NOMO-1 treated with dmso at 0.1 percent for 144 hours (cell line): ENCODE results near the gene ARSG.
"Not testable (repeated sequence)": the region's sequence is repeated elsewhere in the genome, so short reads cannot be mapped to it uniquely, and the experiment has no call there.

Experiments
- DNase-seq: peaks from one replicate; lab custom pipeline; 2025; ENCODE audit not compliant: unreplicated experiment; lab: John Stamatoyannopoulos, UW

Gene ARSG

DNA sequence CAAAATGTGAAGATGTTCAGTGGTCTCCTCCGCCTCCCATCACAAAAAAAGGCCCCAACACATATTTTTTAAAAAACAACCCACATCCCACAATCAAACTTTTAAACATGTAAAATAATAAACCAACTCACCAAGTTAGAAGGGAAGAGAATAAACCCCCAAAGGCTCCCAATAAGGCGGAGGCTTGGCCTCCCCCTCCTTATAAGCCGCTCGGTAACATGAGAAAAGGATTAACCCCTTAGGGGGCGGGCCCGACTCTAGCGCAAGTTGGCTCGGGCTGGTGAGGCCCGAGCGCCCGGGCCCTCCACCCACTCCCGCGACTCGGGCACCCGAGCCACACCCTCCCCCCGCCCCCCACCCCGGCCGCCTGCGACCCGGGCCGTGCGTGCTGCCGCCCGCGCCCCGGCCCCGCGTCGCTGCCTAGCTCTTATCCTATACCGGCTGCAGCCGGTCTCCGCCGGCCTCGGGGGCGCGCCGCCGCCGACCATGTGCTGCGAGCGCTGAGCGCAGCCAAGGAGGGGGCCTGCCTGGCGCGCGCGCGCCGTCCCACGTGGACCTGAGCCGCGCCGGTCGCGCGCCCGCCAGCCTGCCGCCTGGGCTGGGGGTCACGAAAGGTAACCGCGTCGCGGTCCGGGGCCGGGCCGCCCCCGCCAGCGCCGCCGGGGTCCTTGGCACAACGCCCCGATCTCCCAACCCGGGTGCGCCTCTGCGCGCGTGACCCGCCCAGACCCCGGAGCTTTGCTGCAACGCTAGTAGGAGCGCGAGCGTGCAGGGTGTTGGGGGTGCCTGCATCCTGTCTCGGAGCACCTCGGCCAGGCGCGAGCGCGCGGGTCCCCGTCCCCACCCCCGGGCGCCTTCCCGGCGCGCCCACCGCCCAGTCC, at the start of gene ARSG, which contains the start of gene SLC16A6:
ARSG (plus strand) TSS at position 541 of the 881 bp plus-strand sequence. CDS start 15,999 bp downstream, outside the sequence.
SLC16A6 (minus strand) TSS at position 173 of the 881 bp plus-strand sequence. CDS start 12,807 bp downstream, outside the sequence.
- DNase-seq, result peak; percentile 47

DNA sequence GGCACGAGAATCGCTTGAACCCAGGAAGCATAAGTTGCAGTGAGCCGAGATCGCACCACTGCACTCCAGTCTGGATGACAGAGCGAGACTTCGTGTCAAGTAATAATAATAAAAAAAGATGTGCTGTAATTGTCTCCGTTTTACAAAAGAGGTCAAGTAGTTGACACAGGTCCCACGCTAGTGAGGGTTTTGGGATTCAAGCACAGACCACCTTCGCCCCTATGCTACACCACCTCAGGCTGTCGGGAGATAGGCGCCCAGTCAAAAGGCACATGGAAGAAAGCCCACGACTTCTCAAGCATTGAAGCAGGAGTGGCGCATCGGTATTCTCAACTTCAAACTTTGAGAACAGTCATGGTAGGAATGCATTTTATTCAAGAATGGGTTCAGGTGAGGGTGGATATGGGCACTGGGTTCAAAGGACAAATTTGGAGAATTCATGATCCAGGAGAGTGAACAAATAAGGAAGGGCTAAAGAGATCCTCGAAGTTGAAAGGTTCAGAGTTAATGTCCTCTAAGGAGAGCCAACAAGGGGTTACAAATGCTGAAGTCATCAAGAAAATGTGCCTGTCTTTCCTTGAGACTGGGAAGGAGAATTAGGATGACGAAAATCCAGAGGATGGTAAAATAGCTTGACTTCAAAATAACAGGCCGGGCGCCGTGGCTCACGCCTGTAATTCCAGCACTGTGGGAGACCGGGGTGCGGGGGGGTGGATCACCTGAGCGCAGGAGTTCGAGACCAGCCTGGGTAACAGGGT, 44.8 kb upstream of the ARSG start:
- no peak for DNase-seq

DNA sequence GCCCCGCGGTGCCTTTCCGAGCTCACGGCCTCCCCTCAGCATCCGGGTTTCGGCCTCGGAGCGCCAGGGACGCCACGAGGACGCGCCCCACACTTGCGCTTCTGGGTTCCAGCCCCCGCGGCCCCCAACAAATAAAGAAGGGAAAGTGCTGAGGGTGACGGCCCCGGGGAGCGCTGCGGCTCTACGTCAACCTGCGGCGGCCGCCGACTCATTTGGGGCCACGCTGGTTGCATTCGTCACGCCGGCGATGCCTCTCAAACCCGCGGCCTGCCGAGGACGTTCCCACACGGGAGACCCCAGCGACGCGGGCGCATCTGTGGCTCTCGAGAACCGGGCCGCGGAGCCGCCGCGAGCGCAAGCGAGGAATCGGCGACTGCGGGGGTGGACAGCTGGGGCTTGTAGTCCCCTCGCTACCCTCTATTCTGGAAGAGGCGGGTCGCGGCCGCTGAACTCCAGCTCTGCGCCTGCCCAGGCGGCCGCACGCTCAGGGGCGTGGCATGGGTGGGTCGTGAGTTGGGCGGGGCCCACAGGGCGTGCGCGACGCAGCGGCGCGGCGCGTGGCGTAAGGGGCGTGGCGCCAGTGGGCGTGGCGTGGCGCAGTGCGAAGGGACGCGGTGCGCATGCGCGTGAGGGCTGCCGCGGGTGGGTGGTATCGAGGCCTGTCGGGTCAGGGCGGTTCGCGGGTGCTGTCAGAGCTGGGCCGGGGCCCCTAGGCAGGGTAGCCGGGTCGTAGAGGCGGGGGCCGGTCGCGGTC, 43.7 kb upstream of the ARSG start, which contains the start of gene AMZ2:
AMZ2 (plus strand) TSS at position 599 of the 754 bp plus-strand sequence. CDS start 2,145 bp downstream, outside the sequence.
- peak; percentile 79 for DNase-seq

DNA sequence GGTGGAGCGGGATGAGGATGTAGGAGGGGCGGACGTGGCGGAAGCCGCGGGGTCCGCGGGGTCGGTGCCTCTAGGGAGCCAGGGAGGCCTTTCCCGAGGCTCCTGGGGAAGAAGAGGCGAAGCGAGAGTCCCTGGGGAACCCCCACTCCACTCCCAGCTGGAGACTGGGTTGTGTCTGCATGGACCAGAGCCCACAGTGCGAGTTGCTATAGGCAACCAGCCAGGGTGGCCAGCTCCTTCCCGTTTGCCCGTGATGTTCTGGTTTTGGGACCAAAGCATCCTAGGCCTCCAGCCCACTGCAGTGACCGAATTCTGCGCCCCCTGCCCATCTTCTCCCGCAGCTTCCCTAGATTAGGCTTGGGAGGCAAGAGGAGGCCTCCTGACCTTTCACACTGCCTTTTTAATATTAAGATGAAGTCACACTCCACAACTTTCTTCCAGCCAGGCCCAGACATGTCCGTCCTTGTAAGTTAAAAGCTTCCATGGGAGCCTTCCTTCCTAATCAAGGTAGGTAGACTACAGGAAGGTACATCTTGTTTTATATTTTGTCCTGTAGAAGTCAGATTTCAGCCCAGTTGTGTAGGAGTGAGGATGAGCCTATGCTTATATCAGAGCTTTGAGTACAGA, 43.0 kb upstream of the ARSG start:
- DNase-seq, result no peak

DNA sequence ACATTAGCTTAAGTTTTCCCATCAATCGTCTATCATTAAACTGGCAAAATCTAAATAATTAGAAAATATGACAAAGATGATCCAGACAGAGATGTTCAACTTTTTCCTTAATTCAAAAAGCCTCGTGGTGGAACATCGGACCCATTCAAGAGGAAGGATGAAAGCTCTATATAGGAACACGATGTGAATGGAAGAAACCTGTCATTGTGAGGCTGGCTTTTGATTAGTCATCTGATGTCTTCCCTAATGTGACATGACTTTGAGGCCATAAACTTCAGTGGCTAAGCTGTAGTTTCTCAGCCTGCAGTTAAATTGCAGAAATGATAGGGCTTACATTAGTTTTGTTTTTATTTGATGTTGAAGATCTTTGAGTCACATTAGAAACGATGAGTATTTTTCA, 42.4 kb upstream of the ARSG start:
- no peak for DNase-seq

DNA sequence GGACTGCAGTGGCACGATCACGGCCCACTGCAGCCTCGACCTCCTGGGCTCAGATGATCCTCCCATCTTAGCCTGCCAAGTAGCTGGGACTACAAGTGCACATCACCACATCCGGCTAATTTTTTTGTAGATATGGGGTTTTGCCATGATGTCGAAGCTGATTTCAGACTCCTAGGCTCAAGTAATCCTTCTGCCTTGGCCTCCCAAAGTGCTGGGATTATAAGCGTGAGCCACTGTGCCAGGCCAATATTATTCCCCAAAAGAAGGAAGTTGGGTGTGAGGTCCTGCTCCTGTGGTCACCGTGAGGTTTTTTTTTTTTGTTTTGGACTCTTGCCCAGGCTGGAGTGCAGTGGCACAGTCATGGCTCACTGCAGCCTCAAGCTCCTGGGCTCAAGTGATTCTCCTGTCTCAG, 41.9 kb upstream of the ARSG start:
- DNase-seq, result no peak

DNA sequence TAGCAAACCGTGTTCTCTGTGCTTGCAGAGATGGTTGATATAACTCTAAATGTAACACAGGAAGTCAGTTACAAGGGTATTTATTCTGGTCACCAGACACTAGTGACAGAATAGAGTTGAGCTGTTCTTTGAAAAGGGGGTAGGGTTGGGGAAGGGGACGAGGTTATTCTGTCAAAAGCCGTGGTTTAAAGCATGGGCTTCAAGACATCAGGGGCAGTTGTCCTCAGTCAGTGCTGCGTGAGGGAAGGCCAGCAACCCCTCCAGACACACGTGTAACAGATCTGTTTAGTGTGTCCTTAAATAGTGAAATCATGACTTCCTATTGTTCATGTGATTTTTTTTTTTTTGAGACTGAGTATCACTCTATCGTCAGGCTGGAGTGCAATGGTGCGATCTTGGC, 37.9 kb upstream of the ARSG start:
- not testable (repeated sequence) for DNase-seq

DNA sequence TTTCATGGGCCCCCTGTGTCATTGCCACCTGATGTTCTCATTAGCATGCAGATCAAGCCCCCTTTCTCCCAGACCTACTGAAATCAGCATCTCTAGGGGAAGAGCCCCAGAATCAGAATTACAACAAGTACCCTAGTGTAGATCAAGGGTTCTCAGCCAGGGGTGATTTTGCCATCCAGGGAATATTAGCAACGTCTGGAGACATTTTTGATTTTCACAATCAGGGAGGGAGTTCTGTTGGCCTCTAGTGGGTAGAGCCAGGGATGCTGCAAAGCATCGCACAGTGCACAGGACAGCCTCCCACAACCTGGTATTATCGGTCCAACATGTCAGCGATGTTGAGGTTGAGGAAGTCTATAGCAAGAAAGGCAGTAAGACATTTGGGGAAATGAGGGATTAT, 36.1 kb upstream of the ARSG start:
- DNase-seq, result peak; percentile 30

DNA sequence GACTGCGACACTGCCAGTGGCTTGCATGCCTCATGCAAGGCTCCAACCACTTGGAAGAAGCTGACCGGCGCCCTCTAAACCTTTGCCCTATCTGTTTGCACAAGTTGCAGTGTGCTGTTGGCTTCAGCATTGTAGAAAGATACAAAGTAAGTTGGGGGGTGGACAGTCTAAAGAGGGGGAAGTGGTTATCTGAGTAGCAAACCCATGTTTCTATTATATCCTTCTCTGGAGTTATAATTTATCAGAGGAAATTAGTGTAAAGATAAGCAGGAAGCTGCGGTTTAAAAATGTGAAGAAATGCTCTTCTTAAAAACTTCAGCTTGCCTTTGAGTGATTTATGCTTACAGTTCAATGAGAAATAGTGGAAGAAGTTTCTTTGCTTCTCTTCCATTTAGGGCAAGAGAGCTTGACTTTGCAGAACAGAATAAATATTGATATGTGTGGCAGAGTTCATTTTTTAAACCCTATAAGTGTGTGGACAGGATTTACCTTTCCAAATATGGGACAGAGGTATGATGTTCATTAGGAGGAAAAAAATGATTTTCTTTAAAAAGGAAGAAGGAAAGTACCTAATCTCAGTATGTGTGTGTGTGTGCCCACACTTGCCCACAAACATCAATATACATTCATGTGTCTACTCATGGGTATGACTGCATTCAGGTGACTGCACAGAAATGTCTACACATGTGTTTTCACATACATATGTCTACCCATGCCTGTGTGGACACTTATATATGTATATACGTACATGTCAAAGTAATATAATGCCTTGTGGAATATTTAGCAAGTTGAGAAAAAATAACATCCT, 35.4 kb upstream of the ARSG start:
- DNase-seq, result peak; percentile 82

DNA sequence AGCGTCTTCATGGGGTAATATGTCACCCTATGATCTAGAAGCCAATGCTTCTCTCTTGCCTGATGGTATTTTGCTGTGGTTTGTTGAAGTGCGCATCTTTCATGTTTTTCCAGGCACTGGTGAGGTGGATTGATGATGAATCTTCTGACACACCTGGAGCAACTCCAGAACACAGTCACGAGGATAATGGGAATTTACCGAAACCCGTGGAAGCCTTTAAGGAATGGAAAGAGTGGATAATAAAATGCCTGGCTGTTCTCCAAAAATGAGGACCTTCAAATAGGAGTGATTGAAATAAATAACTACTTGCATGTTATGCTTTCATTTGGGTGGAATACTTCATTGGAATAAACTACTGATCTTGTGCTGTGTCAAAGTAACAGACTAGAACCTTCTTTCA, 34.6 kb upstream of the ARSG start:
- DNase-seq, result not testable (repeated sequence)

DNA sequence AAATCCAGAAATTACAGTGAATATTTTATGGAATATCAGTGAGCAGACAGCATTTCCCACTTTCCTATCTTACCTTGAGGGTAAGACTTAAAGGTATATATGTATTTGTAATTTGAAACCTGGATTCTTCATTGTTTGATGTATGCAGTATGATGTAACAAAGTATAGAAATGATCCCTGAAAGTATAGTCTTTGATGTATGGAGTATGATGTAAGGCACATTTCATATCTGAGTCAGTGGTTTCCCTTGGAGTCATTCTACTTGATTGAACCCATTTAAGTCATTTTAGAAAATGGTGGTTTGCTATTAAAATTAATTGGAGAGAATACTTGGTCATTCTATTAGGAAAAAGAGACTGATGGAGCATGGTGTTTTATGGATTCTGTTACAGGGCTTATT, 33.4 kb upstream of the ARSG start:
- no peak for DNase-seq

DNA sequence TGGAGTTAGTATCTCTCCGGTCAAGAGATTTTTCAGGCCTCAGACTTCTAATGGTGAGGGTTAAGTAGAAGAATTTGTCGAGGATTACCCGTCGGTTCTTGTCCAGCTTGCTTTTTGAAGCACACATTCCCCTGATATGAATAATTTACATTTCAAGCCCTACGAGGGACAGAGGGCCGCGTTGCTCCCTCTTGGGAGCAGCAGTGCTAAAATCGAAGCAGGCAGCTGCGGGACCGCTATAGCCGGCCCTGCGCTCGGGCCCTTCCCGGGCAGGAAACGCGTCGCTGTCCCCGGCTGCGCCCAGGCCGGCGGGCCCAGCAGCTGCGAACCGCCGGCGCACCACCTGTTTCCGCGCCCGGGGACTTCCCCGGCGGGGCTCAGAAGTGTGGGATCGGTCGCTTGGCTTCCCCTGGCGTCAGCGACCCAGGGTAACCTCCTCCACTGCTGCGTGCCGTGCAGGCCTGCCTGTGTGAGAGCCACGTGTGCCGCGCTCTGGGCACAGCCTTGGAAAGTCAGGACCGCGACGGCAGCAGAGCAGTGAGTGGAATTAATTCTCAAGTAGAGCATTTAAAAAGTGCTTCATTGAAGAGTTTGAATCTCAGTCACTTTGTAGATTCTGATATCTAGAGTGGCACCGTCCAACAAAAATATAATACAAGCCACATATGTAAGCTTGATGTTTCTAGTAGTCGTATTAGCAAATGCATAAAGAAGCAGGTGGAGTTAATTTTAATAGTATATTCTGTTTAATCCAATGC, 32.2 kb upstream of the ARSG start:
- DNase-seq, result peak; percentile 28

DNA sequence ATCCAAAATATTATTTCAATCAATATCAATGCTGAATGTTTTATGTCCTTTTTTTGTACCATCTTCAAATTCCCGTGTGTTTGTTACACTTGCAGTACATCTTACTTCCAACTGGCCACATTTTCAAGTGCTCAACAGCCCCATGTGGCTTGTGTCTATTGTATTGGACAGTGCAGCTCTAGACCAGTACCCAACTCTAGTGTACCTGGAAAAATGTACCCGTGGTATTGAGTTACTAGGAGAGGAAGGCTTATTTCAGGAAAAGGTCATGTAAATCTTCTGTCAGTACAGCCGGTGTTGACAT, 31.7 kb upstream of the ARSG start:
- DNase-seq, result not testable (repeated sequence)

DNA sequence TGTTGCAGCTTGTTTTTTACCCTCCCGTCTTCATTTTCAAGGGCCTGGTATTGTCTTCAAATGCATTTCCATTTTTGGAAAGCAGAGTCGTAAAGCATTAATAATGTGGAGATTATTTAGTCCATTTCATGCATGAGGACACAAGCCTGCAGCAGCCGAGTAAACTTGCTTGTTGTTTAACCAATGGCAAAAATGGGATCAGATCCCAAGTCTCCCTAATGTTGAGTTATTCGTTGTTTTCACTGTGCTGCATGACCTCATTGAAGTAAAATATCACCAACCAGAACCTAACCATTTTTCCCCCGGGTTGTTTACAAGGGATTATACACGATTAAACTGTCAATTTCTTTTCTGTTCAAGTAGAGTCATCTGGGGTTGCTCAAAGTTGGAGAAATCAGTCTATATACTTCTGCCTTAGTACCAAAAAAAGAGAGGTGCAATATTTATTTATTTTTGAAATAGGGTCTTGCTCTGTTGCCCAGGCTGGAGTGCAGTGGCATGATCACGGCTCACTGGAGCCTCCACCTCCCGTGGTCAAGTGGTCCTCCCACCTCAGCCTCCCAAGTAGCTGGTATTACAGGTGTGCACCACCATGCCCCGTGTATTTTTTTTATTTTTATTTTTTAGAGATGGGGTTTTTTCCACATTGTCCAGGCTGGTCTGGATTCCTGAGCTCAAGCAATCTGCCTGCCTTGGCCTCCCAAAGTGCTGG, 31.1 kb upstream of the ARSG start:
- DNase-seq, result no peak

DNA sequence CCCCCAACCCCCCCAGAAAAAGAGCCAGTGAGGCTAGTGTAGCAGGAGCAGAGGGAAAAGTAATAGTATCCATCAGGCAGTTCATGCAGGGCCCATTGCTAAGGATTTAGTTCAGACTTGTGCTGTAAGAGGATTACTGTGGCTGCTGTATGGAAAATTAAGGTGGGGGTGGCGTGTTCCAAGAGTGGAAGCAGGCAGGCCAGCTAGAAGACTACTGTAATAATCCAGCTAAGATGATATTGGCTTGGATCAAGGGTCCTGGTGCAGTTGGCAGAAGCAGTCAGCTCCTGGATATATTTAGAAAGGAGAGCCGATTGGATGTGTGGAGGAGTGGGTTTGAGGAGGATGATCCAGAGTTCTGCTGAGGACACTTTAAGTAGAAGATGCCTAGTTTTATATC, 28.8 kb upstream of the ARSG start:
- DNase-seq, result not testable (repeated sequence)

DNA sequence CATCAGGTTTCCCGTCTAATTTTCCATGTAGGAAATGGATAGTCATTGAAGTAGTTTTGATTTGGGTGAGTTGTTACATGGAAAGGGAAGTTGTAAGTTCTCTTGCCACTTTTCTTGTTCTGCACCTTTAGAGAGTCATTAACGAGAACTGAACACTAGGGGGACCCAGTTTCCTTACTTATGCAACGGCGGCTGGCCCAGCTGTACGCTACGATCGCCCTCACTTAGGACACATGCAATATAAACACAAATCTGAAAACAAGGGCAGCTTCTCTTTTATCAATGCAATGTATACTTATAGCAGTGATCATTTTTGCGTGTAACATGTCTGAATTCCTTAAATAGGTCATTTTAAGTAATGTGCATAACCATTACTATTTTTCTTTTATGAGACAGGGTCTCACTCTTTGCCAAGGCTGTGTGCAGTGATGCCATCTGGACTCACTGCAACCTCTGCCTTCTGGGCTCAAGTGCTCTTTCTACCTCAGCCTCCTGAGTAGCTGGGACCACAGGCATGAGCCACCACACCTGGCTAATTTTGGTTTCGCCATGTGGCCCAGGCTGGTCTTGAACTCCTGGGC, 28.1 kb upstream of the ARSG start:
- peak; percentile 31 for DNase-seq

DNA sequence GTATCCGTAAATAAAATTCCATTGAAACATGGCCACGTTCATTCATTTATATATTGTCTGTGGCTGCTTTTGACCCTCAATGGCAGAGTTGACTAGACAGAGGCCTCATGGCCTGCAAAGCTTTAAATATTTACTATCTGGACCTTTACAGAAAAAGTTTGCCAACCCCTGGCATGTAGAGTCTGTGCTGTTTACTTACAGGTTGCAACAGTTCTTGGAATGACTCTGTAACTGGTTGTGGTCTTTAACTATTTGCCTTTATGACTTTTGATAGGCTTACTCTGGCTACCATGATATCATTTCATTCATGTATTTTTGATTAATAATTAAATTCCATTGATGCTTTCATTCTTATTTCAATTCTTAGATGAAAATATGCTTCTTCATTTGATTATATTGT, 25.5 kb upstream of the ARSG start:
- not testable (repeated sequence) for DNase-seq

DNA sequence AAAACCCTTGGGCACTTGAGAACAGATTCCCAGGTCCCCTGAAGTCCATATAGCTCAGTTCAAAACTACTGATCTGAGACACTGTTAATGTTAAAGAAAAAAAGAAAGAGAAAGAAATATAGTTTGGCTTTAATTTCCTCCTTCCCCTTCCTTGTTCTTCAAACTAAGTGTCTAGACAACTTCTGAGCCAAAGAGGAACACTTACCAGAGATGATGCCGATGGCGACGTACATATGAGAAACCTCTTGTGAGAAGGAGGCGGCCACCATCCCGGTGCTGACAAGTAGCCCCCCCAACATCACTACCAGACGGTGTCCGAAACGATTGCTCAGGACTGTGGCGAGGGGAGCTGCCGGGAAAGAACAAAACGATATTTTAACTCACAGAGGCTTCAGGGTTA, 17.6 kb upstream of the ARSG start:
- no peak for DNase-seq
